GM12874 (cell line): Measurements from ENCODE around the gene RGS17.

ENCODE experiments used
- CTCF ChIP-seq: IDR thresholded peaks from 2 replicates; pipeline ENCODE4 v1.5.1; 2011; ENCODE audit warnings: low read depth, mild to moderate bottlenecking, control low read depth, low read length, moderate library complexity; ENCODE audit not compliant: insufficient read depth

Gene RGS17

GRCh38 chr6:153102605-153103318, 28.3 kb downstream of the RGS17 start:
- no peak for TF ChIP-seq CTCF

GRCh38 chr6:153101461-153101860, 29.6 kb downstream of the RGS17 start:
- TF ChIP-seq CTCF = no peak

GRCh38 chr6:153099636-153100035, 31.4 kb downstream of the RGS17 start:
- no peak for TF ChIP-seq CTCF

GRCh38 chr6:153096792-153097191, 34.3 kb downstream of the RGS17 start:
- TF ChIP-seq CTCF = no peak

- TF ChIP-seq CTCF = no peak
Measured at GRCh38 chr6:153096031-153096430, 35.1 kb downstream of the RGS17 start.

GRCh38 chr6:153092082-153093013, 38.7 kb downstream of the RGS17 start:
- no peak for TF ChIP-seq CTCF

- no peak for TF ChIP-seq CTCF
Measured at GRCh38 chr6:153090241-153090930, 40.7 kb downstream of the RGS17 start.
